ENCODE data around the gene TOR1B.

DNA sequence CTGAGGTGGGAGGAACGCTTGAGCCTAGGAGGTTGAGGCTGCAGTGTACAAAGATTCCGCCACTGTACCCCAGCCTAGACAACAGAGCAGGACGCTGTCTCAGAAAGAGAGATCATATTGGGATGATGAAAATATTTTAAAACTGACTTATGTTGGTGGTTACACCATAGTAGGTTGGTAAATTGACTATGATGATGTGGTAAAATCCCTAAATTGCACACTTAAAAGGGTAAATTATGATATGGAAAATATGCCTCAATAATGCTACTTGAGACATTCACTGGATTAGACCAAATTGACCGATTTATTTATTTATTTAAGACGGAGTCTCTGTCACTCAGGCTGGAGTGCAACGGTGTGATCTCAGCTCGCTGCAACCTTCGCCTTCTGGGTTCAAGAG is 21.9 kb upstream of the TOR1B start:
- TF ChIP-seq, protein P1, sequence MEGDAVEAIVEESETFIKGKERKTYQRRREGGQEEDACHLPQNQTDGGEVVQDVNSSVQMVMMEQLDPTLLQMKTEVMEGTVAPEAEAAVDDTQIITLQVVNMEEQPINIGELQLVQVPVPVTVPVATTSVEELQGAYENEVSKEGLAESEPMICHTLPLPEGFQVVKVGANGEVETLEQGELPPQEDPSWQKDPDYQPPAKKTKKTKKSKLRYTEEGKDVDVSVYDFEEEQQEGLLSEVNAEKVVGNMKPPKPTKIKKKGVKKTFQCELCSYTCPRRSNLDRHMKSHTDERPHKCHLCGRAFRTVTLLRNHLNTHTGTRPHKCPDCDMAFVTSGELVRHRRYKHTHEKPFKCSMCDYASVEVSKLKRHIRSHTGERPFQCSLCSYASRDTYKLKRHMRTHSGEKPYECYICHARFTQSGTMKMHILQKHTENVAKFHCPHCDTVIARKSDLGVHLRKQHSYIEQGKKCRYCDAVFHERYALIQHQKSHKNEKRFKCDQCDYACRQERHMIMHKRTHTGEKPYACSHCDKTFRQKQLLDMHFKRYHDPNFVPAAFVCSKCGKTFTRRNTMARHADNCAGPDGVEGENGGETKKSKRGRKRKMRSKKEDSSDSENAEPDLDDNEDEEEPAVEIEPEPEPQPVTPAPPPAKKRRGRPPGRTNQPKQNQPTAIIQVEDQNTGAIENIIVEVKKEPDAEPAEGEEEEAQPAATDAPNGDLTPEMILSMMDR (tag by site-specific recombination; IDR thresholded peaks at IDR 0.05): no peak
- TF ChIP-seq ZNF830 (tag by site-specific recombination; IDR thresholded peaks at IDR 0.05; ENCODE audit: low read depth) (no peak), GLIS2 (tag by site-specific recombination; IDR thresholded peaks at IDR 0.05) (no peak), YY1 (tag by site-specific recombination; IDR thresholded peaks at IDR 0.05) (no peak), REPIN1 (tag by site-specific recombination; IDR thresholded peaks at IDR 0.05; ENCODE audit: low read depth) (no peak), OVOL3 (tag by site-specific recombination; IDR thresholded peaks at IDR 0.05) (no peak), FEZF1 (tag by site-specific recombination; IDR thresholded peaks at IDR 0.05) (no peak), ZNF24 (tag by site-specific recombination; IDR thresholded peaks at IDR 0.05) (no peak), ZNF670 (tag by site-specific recombination; IDR thresholded peaks at IDR 0.05; ENCODE audit: low read depth) (no peak), ZNF76 (tag by site-specific recombination; IDR thresholded peaks at IDR 0.05; ENCODE audit: borderline replicate concordance, low read depth) (no peak), GFI1B (tag by site-specific recombination; IDR thresholded peaks at IDR 0.05) (no peak)
- TF ChIP-seq, protein P2, sequence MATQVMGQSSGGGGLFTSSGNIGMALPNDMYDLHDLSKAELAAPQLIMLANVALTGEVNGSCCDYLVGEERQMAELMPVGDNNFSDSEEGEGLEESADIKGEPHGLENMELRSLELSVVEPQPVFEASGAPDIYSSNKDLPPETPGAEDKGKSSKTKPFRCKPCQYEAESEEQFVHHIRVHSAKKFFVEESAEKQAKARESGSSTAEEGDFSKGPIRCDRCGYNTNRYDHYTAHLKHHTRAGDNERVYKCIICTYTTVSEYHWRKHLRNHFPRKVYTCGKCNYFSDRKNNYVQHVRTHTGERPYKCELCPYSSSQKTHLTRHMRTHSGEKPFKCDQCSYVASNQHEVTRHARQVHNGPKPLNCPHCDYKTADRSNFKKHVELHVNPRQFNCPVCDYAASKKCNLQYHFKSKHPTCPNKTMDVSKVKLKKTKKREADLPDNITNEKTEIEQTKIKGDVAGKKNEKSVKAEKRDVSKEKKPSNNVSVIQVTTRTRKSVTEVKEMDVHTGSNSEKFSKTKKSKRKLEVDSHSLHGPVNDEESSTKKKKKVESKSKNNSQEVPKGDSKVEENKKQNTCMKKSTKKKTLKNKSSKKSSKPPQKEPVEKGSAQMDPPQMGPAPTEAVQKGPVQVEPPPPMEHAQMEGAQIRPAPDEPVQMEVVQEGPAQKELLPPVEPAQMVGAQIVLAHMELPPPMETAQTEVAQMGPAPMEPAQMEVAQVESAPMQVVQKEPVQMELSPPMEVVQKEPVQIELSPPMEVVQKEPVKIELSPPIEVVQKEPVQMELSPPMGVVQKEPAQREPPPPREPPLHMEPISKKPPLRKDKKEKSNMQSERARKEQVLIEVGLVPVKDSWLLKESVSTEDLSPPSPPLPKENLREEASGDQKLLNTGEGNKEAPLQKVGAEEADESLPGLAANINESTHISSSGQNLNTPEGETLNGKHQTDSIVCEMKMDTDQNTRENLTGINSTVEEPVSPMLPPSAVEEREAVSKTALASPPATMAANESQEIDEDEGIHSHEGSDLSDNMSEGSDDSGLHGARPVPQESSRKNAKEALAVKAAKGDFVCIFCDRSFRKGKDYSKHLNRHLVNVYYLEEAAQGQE (tag by site-specific recombination; IDR thresholded peaks at IDR 0.05): no peak
- TF ChIP-seq, protein P3, sequence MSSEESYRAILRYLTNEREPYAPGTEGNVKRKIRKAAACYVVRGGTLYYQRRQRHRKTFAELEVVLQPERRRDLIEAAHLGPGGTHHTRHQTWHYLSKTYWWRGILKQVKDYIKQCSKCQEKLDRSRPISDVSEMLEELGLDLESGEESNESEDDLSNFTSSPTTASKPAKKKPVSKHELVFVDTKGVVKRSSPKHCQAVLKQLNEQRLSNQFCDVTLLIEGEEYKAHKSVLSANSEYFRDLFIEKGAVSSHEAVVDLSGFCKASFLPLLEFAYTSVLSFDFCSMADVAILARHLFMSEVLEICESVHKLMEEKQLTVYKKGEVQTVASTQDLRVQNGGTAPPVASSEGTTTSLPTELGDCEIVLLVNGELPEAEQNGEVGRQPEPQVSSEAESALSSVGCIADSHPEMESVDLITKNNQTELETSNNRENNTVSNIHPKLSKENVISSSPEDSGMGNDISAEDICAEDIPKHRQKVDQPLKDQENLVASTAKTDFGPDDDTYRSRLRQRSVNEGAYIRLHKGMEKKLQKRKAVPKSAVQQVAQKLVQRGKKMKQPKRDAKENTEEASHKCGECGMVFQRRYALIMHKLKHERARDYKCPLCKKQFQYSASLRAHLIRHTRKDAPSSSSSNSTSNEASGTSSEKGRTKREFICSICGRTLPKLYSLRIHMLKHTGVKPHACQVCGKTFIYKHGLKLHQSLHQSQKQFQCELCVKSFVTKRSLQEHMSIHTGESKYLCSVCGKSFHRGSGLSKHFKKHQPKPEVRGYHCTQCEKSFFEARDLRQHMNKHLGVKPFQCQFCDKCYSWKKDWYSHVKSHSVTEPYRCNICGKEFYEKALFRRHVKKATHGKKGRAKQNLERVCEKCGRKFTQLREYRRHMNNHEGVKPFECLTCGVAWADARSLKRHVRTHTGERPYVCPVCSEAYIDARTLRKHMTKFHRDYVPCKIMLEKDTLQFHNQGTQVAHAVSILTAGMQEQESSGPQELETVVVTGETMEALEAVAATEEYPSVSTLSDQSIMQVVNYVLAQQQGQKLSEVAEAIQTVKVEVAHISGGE (tag by site-specific recombination; conservative IDR thresholded peaks at IDR 0.05; ENCODE audit: low read depth): no peak
